Measurements from ENCODE around the gene RHEB. TPM values are rescaled to one million over a fixed set of nuclear protein-coding genes. Genes with fewer than 3 reads are reported as not detected.

The RHEB gene
- total RNA-seq, 1 experiment from 2014 or later = 114 TPM

DNA sequence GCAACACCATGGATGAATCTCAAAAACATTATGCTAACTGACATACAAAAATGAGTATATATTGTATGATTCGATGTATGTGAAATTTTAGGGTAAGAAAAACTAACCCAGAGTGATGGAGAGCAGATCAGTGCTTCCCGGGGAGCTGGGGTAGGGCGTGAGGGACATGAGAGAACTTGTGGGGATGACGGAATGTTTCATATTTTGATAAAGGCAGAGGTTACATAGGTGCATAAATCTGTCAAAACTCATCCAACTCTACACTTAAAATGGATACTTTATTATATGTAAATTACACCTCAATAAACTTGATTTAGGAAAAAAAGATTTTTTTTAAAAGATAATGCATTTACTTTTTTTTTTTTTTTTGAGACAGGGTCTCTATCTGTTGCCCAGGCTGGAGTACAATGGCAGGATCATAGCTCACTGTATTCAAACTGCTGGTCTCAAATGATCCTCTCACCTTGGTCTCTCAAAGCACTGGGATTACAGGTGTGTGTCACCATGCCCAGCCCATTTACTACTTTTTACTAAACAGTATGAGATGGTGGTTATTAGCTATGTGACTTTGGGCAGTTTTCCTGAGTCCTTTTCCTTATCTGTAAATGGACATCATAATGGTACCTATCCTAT is 13.7 kb downstream of the RHEB start:
- H3K36me3 Mint-ChIP-seq (ENCODE audit: insufficient read depth in 1 of 3, low read depth in 3 of 3) = peaks cover 0 to 7% (median 3%) of the 10 kb centered on the region in 3 experiments; a peak in 3 of 7 replicates
- H3K79me2 ChIP-seq (ENCODE audit: insufficient read depth, low read length) = peaks cover 69% of the 10 kb centered on the region; the same call in 1 of the 2 replicates
- no peaks in the 10 kb centered on the region for H3K9me3 Mint-ChIP-seq
- no peak overlapping the region for H2AFZ ChIP-seq (ENCODE audit: low read length)
- H3K27ac Mint-ChIP-seq = 0 out of 7 replicates have a peak overlapping the region, but pooled peaks of 1 of the 3 experiments have one; percentile 11
- no peak overlapping the region for H3K4ac ChIP-seq (ENCODE audit: low read depth, low read length)
- no peak overlapping the region for H3K56ac ChIP-seq (ENCODE audit: insufficient read length, low read depth, low read length)
- H4K91ac ChIP-seq (ENCODE audit: insufficient read length, low read depth, low read length) = no peak overlapping the region
- H3K4me1 Mint-ChIP-seq = peaks cover 65 to 71% of the 10 kb centered on the region in 2 experiments
- H2BK120ac ChIP-seq (ENCODE audit: low read depth, low read length, poor library complexity, severe bottlenecking) = no peak overlapping the region
- no peak overlapping the region for H4K5ac ChIP-seq (ENCODE audit: insufficient read length, low read depth, low read length)
- peaks cover 3% of the 10 kb centered on the region for H3K79me1 ChIP-seq (ENCODE audit: insufficient read depth, low read depth, low read length, poor library complexity, severe bottlenecking)
- H4K8ac ChIP-seq (replicated peaks; ENCODE audit: insufficient read length, low read depth, low read length) = no peak overlapping the region
- no peak overlapping the region for H3K18ac ChIP-seq (ENCODE audit: insufficient read length, low read depth, low read length)
- H3K4me1 ChIP-seq (ENCODE audit: insufficient read depth, low read length) = peaks cover 15% of the 10 kb centered on the region; the same call in 1 of the 2 replicates
- no peak overlapping the region for H3K9ac ChIP-seq (ENCODE audit: extremely low read depth, insufficient read length, low read length)
- H3K27me3 ChIP-seq (ENCODE audit: insufficient read depth, low read length) = no peaks in the 10 kb centered on the region
- no peak overlapping the region for H3K23ac ChIP-seq (ENCODE audit: insufficient read length, low read depth, low read length)
- no CpG with 5 or more reads among the region's 4 CpGs for WGBS (ENCODE audit: extremely low coverage, insufficient read length, low lambda C conversion rate)
- no peak overlapping the region for H3T11ph ChIP-seq (ENCODE audit: low read length)
- no peaks in the 10 kb centered on the region for H3K27me3 Mint-ChIP-seq (ENCODE audit: low read depth)
- H2BK12ac ChIP-seq (ENCODE audit: insufficient read length, low read depth, low read length) = no peak overlapping the region
- no peak for TF ChIP-seq CTCF (conservative IDR thresholded peaks at IDR 0.05)
- H3K4me2 ChIP-seq (ENCODE audit: insufficient read depth, insufficient read length, low read length) = no peak overlapping the region
- no peaks in the 10 kb centered on the region for H3K9me3 ChIP-seq (ENCODE audit: control insufficient read depth, low read depth, low read length)
- H3K27ac ChIP-seq (ENCODE audit: insufficient read length, low read depth, low read length) = no peak overlapping the region
- H2AK5ac ChIP-seq (ENCODE audit: insufficient read length, low read length) = no peak overlapping the region
- no peaks in the 10 kb centered on the region for H3K23me2 ChIP-seq (ENCODE audit: insufficient read length, low read depth, low read length, poor library complexity, severe bottlenecking)
- H4K20me1 ChIP-seq (ENCODE audit: control insufficient read depth, insufficient read depth, insufficient read length) = no peaks in the 10 kb centered on the region
- no peak overlapping the region for H3K14ac ChIP-seq (ENCODE audit: insufficient read depth, low read length)
- no peak overlapping the region for H2BK15ac ChIP-seq (ENCODE audit: low read depth, low read length)
- no peak overlapping the region for H2BK5ac ChIP-seq (ENCODE audit: insufficient read length, low read length)
- no peak overlapping the region for H2BK20ac ChIP-seq (ENCODE audit: low read depth, low read length, poor library complexity, severe bottlenecking)
- H3K4me3 Mint-ChIP-seq = no peak overlapping the region
- DNase-seq = no peak

Data from H9 (cell line).